ENCODE measurements around the gene DUSP10.

DUSP10 gene

GRCh38 chr1:221735999-221736398 is 5.9 kb downstream of the DUSP10 start:
- no peak overlapping the region for H3K4me3 ChIP-seq (ENCODE audit: low read depth, low read length)

GRCh38 chr1:221734187-221734586 is 7.7 kb downstream of the DUSP10 start:
- no peak overlapping the region for H3K4me3 ChIP-seq (ENCODE audit: low read depth, low read length)

GRCh38 chr1:221732052-221732451 is 9.8 kb downstream of the DUSP10 start:
- no peak overlapping the region for H3K4me3 ChIP-seq (ENCODE audit: low read depth, low read length)

- no peak overlapping the region for H3K4me3 ChIP-seq (ENCODE audit: low read depth, low read length)
Observed at GRCh38 chr1:221729771-221730330, 12.0 kb downstream of the DUSP10 start.

GRCh38 chr1:221728037-221728505 is 13.8 kb downstream of the DUSP10 start:
- H3K4me3 ChIP-seq (ENCODE audit: low read depth, low read length) = no peak overlapping the region

- no peak overlapping the region for H3K4me3 ChIP-seq (ENCODE audit: low read depth, low read length)
Observed at GRCh38 chr1:221727146-221728036, 14.5 kb downstream of the DUSP10 start.

GRCh38 chr1:221725735-221726672 is 15.9 kb downstream of the DUSP10 start:
- no peak overlapping the region for H3K4me3 ChIP-seq (ENCODE audit: low read depth, low read length)

- H3K4me3 ChIP-seq (ENCODE audit: low read depth, low read length) = no peak overlapping the region
Observed at GRCh38 chr1:221724931-221725605, 16.8 kb downstream of the DUSP10 start.

- no peak overlapping the region for H3K4me3 ChIP-seq (ENCODE audit: low read depth, low read length)
Observed at GRCh38 chr1:221723848-221724236, 18.0 kb downstream of the DUSP10 start.

GRCh38 chr1:221723018-221723847 is 18.7 kb downstream of the DUSP10 start:
- no peak overlapping the region for H3K4me3 ChIP-seq (ENCODE audit: low read depth, low read length)

- no peak overlapping the region for H3K4me3 ChIP-seq (ENCODE audit: low read depth, low read length)
Observed at GRCh38 chr1:221722254-221723017, 19.5 kb downstream of the DUSP10 start.

GRCh38 chr1:221720545-221720944 is 21.3 kb downstream of the DUSP10 start:
- H3K4me3 ChIP-seq (ENCODE audit: low read depth, low read length) = no peak overlapping the region

GRCh38 chr1:221719987-221720386 is 21.9 kb downstream of the DUSP10 start:
- no peak overlapping the region for H3K4me3 ChIP-seq (ENCODE audit: low read depth, low read length)

- H3K4me3 ChIP-seq (ENCODE audit: low read depth, low read length) = no peak overlapping the region
Observed at GRCh38 chr1:221719278-221719597, 22.7 kb downstream of the DUSP10 start.

- no peak overlapping the region for H3K4me3 ChIP-seq (ENCODE audit: low read depth, low read length)
Observed at GRCh38 chr1:221718381-221719277, 23.3 kb downstream of the DUSP10 start.

- no peak overlapping the region for H3K4me3 ChIP-seq (ENCODE audit: low read depth, low read length)
Observed at GRCh38 chr1:221717485-221717853, 24.4 kb downstream of the DUSP10 start.

- H3K4me3 ChIP-seq (ENCODE audit: low read depth, low read length) = no peak overlapping the region
Observed at GRCh38 chr1:221716713-221717484, 25.0 kb downstream of the DUSP10 start.
